ENCODE data around the gene ARMC6. TPM values are rescaled to one million over a fixed set of nuclear protein-coding genes. Genes with fewer than 3 reads are reported as not detected.
A peak's percentile ranks its signal among the peaks of the same experiment; 100 is the strongest.

ARMC6 gene
- total and polyA plus RNA-seq, 2 of the 13 experiments (the other 11 are each of a cell fraction or from before 2014, with no cell fraction given) = 16.2 to 36.8 TPM

DNA sequence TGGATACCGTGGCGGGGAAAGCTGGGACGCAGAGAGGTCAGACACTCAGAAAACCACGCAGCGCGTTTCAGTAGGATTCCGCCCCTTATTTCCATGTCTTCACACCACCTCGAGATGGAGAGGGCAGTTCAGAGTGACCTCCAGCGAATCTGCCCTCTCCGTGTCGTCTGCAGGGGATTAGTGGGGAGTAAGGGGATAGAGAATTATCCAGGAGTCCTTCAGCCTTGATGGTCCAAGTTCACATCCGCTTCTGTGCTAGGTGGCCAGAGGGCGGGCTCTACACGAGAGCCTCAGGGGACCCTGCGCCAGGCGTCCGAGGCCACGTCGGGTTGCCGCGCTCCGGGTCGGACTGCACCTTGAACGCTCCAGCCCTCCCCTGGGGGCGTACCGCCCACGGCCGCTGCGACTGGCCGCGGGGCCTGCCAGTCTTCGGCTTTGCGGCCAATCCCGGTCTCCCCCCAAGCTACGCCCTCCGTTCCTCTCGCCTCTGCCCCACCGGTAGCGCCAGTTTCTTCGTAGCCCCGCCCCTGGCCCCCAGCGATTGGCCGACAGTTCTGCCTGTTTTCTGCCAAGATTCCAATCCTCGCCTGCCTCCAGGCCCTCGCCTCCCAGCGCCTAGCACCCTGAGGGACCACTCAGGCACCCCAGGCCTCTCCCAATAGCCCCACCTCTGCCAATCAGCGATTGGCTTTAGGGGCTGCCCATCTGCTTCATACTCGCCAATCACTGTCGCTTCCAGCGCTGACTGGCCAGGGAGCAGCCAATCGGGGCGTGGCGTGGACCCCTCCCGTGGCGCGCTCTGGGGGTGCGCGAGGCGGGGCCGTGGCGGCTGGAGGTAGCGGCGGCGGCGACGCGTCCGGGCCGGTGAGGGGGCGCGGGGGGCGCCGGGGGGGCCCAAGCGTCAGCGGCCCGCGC lies 30.0 kb downstream of the ARMC6 start, which contains the start of gene SLC25A42 (continued):
- TF ChIP-seq BRD4 (CRISPR knock-in tag; IDR thresholded peaks at IDR 0.05) = peak; percentile 38; the same call in 1 of the 2 replicates
- peak; percentile 57; the same call in 1 of the 2 replicates for TF ChIP-seq ZNF761 (CRISPR knock-in tag; conservative IDR thresholded peaks at IDR 0.05)
- TF ChIP-seq KAT7 (CRISPR knock-in tag; IDR thresholded peaks at IDR 0.05; ENCODE audit: borderline replicate concordance) = peak; percentile 19; the same call in 1 of the 2 replicates
- TF ChIP-seq, protein P1, sequence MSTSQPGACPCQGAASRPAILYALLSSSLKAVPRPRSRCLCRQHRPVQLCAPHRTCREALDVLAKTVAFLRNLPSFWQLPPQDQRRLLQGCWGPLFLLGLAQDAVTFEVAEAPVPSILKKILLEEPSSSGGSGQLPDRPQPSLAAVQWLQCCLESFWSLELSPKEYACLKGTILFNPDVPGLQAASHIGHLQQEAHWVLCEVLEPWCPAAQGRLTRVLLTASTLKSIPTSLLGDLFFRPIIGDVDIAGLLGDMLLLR (CRISPR knock-in tag; IDR thresholded peaks at IDR 0.05) = 0 out of 2 replicates have a peak, but pooled peaks have one; percentile 38
- peak; percentile 78; the same call in 1 of the 2 replicates for TF ChIP-seq ZNF446 (CRISPR knock-in tag; IDR thresholded peaks at IDR 0.05)
- peak; percentile 68; the same call in 1 of the 2 replicates for TF ChIP-seq ETV5 (CRISPR knock-in tag; IDR thresholded peaks at IDR 0.05; ENCODE audit: borderline replicate concordance)
- TF ChIP-seq, protein P2, sequence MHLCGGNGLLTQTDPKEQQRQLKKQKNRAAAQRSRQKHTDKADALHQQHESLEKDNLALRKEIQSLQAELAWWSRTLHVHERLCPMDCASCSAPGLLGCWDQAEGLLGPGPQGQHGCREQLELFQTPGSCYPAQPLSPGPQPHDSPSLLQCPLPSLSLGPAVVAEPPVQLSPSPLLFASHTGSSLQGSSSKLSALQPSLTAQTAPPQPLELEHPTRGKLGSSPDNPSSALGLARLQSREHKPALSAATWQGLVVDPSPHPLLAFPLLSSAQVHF (CRISPR knock-in tag; IDR thresholded peaks at IDR 0.05) = no peak
- TF ChIP-seq, protein P3, sequence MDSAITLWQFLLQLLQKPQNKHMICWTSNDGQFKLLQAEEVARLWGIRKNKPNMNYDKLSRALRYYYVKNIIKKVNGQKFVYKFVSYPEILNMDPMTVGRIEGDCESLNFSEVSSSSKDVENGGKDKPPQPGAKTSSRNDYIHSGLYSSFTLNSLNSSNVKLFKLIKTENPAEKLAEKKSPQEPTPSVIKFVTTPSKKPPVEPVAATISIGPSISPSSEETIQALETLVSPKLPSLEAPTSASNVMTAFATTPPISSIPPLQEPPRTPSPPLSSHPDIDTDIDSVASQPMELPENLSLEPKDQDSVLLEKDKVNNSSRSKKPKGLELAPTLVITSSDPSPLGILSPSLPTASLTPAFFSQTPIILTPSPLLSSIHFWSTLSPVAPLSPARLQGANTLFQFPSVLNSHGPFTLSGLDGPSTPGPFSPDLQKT (CRISPR knock-in tag; IDR thresholded peaks at IDR 0.05; ENCODE audit: borderline replicate concordance) = no peak
- TF ChIP-seq ZNF326 (CRISPR knock-in tag; IDR thresholded peaks at IDR 0.05; ENCODE audit: borderline replicate concordance) = peak; percentile 86; the same call in 1 of the 2 replicates
- peak; percentile 38; the same call in 1 of the 2 replicates for TF ChIP-seq CREM (IDR thresholded peaks at IDR 0.05)
- no peak for TF ChIP-seq CREM (CRISPR knock-in tag; IDR thresholded peaks at IDR 0.05)
- peak; percentile 77 for TF ChIP-seq ZMYM3 (CRISPR knock-in tag; IDR thresholded peaks at IDR 0.05)

Data from HepG2 (cell line).